AG08395 (cell line): Measurements from ENCODE around the gene RAP2C.
"Not testable (repeated sequence)": the region's sequence is repeated elsewhere in the genome, so short reads cannot be mapped to it uniquely, and the experiment has no call there.

Experiments
- DNase-seq: peaks from one replicate; pipeline ENCODE4 v3.0.0; 2012; ENCODE audit warnings: mixed read lengths, low spot score

RAP2C gene

GRCh38 chrX:132199941-132200340 lies 19.3 kb downstream of the RAP2C start:
- no peak for DNase-seq

DNA sequence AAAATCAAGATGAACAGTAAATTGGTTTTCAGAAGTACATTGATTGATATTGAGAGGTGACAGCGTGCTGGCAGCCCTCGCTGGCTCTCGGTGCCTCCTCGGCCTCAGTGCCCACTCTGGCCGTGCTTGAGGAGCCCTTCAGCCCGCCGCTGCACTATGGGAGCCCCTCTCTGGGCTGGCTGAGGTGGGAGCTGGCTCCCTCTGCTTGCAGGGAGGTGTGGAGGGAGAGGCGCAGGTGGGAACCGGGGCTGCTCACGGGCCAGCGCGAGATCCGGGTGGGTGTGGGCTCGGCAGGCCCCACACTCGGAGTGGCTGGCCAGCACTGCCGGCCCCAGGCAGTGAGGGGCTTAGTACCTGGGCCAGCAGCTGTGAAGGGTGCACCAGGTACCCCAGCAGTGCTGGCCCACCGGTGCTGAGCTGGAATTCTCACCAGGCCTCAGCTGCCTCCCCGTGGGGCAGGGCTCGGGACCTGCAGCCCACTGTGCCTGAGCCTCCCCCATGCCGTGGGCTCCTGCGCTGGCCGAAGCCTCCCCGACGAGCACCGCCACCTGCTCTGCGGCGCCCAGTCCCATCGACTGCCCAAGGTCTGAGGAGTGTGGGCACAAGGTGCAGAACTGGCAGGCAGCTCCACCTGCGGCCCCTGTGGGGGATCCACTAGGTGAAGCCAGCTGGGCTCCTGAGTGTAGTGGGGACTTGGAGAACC lies 25.2 kb downstream of the RAP2C start:
- no peak for DNase-seq

DNA sequence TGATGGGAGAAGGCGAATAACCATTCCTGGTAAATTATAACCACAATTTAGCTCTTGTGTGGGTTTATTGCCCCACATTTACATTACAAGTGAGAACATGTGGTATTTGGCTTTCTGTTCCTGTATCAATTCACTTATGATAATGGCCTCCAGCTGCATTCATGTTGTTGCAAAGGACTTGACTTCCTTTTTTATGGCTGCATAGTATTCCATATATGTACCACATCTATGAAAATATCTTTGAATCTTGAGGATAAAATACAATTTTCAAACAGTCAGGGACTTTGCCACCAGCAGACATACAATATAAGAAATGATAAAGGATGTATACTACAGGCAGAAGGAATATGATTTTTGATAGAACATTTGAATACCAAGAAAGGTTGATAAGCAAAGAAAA lies 27.3 kb downstream of the RAP2C start:
- DNase-seq, result no peak

DNA sequence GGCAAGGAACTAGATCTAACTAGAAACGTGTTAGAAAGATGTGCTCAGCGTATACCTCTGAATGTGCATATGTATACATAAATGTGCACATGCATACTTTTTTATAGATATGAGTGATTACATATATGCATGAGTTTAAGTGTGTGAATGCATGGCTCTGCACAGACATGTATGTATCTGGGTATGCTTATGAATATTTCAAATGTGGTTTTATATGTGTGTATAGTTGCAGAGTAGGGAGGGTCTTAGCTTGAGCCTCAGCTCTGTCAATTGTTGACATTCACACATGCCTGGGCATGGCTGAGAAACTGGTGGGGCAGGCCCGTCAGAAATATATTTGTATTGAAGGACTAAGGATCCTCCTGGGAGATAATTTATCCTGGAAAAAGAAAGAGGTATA lies 31.1 kb downstream of the RAP2C start:
- no peak for DNase-seq

DNA sequence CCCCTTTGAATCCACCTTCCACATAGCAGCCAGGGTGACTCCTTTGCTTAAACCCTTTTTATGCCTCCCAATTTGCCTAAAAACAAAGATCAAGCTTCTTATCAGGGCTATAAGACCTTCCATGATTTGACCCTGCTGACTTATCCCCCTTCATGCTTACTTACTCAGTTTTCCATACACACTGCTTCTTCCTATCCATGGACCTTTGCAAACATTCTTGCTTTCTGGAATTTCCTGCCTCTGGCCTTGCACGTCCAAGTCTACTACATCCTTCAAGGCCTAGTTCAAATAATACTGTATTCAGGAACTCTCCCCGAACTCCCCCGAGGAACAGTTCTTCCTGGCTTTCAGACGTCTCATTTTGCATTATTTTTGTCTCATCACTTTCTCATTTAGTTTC lies 31.8 kb downstream of the RAP2C start:
- no peak for DNase-seq

- DNase-seq, result no peak
Observed at GRCh38 chrX:132184871-132185270, 34.4 kb downstream of the RAP2C start.

GRCh38 chrX:132181364-132181763 lies 37.9 kb downstream of the RAP2C start:
- DNase-seq, result no peak

DNA sequence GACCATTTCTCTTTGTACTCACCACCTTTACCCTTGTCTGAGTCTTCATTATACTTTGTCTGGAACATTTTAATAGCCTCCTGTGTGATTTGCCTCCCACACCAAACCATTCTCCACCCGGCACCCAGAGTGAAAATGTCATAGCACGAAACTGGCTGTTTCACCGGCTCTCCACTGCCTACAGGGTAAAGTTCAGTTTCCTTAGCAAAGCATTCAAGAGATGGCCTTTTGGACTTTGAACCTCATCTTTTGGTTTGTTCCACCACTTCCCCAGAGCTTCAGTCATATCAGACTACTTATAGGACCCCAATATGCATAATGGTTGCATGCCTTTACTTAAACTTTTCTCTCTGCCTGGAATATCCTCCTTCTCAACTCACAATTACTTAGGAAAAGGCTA lies 38.3 kb downstream of the RAP2C start:
- DNase-seq, result no peak

- DNase-seq, result no peak
Observed at GRCh38 chrX:132173647-132174046, 45.6 kb downstream of the RAP2C start.

DNA sequence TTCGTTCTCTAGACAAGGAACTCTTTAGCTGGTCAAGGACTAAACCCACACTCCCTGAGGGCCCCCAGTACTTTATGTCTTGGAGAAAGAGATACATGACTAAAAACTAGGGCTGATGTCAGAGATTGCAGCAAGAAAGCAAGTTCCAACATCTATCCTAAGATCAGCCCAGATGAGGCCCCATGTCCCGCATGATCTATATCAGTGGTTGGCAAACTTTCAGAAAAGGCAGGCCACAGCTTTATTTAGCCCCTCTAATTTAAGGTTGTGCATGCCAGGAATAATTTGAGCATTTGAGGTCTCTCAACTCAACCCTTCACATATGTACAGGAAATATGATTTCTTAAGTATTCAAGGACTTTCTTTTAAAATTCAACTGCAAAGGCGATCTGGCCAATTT lies 47.4 kb downstream of the RAP2C start:
- DNase-seq, result no peak

DNA sequence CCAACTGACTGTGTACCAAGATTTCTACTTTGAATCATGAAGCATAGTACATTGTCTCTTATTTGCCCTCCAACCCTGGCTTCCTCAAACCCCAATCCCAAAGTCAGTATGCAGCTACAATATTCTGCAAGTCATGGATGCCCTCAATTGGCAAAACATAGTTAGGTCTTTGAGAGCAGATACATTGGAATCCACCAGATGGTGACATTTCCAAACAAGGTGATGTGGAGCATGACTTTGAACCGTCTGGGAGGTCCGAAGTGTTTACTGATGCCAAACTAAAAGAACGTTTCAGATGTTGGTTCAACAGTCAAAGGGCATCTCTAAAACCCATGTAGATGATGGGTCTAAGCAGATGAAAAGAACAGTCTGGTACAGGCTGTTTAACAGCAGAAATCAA lies 47.8 kb downstream of the RAP2C start:
- no peak for DNase-seq

DNA sequence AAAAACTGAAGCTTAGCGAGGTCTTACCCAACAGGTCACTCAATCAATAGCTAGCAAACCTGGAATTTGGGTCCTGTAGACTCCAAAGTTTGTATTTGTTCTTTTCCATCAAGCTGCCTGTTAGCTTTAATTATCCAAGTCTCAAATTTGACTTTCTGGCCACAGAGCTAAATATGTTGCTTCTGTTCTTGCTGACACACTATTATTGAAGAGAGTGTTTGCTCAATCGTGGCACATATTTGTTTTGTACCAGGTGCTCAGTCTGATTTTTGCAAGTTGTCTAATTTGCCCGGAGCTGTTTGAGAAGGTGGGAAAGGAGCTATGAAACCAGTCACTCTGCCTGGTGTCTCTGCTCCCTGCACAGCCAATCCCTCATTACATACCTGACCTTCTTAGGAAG lies 49.7 kb downstream of the RAP2C start:
- no peak for DNase-seq

DNA sequence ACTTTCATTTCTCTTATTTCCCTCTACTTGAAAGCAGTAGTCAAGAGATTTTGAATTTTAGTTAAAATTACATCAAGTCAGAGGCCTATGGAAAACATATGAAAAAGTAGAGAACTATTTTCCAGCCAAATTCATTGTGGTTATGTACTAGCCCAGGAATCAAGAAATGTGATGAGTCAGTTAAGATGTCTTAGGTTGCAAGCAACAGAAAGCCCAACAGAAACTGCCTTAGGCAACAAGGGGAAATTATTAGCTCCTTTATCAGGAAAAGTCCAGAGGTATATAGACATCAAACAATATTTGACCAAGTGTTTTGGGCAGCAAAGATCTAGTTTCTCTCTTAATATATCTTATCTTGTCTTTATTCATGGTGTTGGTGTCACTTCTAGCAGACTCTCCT lies 53.6 kb downstream of the RAP2C start:
- no peak for DNase-seq

DNA sequence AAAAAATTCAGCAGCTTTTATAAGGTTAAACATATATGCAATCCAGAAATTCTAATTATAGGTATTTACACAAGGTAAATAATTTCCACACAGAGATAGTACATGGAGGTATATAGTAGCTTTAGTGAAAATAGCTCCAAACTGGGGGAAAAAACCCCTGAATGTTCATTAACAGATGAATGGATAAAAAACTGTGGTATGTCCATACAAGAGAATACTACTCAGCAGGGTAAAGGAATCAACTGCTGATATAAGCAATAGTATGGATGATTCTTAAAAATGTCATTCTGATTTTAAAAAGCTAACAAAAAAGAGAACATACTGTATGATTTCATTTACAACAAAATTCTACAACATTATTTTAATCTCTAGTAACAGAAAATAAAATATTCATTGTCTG lies 54.2 kb downstream of the RAP2C start:
- no peak for DNase-seq

GRCh38 chrX:132163094-132163493 lies 56.2 kb downstream of the RAP2C start:
- DNase-seq, result not testable (repeated sequence)

DNA sequence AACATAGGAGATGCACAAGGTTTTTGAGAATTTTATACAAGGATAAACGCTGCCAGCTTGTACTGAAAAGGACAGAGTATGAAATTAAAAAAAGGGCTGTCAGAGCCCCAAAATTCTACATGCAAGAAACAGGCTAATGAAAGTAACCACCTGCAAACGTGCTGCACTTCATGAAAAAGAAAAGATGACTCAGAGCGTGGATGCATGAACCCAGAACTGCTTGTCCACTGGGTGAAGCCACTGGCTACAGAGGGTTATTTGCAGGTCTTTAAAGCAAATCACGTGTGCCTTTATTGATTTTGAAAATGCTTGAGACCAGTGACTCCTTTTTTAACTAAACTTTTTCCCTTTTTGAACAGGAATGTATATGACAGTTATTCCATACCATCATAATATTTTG lies 66.1 kb downstream of the RAP2C start:
- DNase-seq, result no peak
